Measurements from ENCODE around the gene SGF29. TPM values are rescaled to one million over a fixed set of nuclear protein-coding genes. Genes with fewer than 3 reads are reported as not detected.

Gene SGF29
- total and polyA plus RNA-seq, 2 experiments from 2014 or later: 10.0 to 17.6 TPM

GRCh38 chr16:28505489-28506137, 48.1 kb upstream of the SGF29 start (continued):
- TF ChIP-seq, protein P1, sequence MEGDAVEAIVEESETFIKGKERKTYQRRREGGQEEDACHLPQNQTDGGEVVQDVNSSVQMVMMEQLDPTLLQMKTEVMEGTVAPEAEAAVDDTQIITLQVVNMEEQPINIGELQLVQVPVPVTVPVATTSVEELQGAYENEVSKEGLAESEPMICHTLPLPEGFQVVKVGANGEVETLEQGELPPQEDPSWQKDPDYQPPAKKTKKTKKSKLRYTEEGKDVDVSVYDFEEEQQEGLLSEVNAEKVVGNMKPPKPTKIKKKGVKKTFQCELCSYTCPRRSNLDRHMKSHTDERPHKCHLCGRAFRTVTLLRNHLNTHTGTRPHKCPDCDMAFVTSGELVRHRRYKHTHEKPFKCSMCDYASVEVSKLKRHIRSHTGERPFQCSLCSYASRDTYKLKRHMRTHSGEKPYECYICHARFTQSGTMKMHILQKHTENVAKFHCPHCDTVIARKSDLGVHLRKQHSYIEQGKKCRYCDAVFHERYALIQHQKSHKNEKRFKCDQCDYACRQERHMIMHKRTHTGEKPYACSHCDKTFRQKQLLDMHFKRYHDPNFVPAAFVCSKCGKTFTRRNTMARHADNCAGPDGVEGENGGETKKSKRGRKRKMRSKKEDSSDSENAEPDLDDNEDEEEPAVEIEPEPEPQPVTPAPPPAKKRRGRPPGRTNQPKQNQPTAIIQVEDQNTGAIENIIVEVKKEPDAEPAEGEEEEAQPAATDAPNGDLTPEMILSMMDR (conservative IDR thresholded peaks at IDR 0.05; ENCODE audit: low read depth in 2 of 2): no peak
- TF ChIP-seq ZNF331 (CRISPR knock-in tag; IDR thresholded peaks at IDR 0.05; ENCODE audit: low read depth) (no peak), EZH2 (IDR thresholded peaks at IDR 0.05; ENCODE audit: low read depth, unreplicated experiment) (no peak)

GRCh38 chr16:28511031-28511430, 42.7 kb upstream of the SGF29 start:
- no peaks in the 10 kb centered on the region for H3K9me2 ChIP-seq (ENCODE audit: insufficient read depth)
- no peak overlapping the region for H3K4me3 ChIP-seq
- no peaks in the 10 kb centered on the region for H3K36me3 ChIP-seq (ENCODE audit: insufficient read depth)
- no peaks in the 10 kb centered on the region for H3K4me1 ChIP-seq (ENCODE audit: insufficient read depth)
- H3K4me2 ChIP-seq: no peak overlapping the region
- Mint-ChIP-seq H3K36me3 (ENCODE audit: low read depth) (no peaks in the 10 kb centered on the region), H3K4me3 (no peak overlapping the region), H3K9me3 (no peaks in the 10 kb centered on the region), H3K27me3 (ENCODE audit: insufficient read depth, low read depth, poor library complexity) (peaks cover 18% of the 10 kb centered on the region), H3K27ac (peak overlapping the region; percentile 40; the same call in 1 of the 2 replicates), H3K4me1 (no peaks in the 10 kb centered on the region)
- DNase-seq (ENCODE audit: low spot score) (no peak), ATAC-seq (no peak)
- TF ChIP-seq EZH2 (IDR thresholded peaks at IDR 0.05; ENCODE audit: low read depth, unreplicated experiment) (no peak), EZH2phosphoT487 (IDR thresholded peaks at IDR 0.05; ENCODE audit: unreplicated experiment) (no peak), STAT1 (IDR thresholded peaks at IDR 0.05; ENCODE audit: unreplicated experiment) (no peak), POLR2AphosphoS5 (IDR thresholded peaks at IDR 0.05; ENCODE audit: low read depth) (no peak), ZNF331 (CRISPR knock-in tag; IDR thresholded peaks at IDR 0.05; ENCODE audit: low read depth) (no peak), NANOG (IDR thresholded peaks at IDR 0.05; ENCODE audit: borderline replicate concordance) (no peak), JUNB (IDR thresholded peaks at IDR 0.05; ENCODE audit: unreplicated experiment) (no peak), CREB1 (CRISPR knock-in tag; IDR thresholded peaks at IDR 0.05; ENCODE audit: low read depth) (no peak)
- TF ChIP-seq, protein P1 (conservative IDR thresholded peaks at IDR 0.05; ENCODE audit: low read depth in 2 of 2): no peak
- TF ChIP-seq, protein P2, sequence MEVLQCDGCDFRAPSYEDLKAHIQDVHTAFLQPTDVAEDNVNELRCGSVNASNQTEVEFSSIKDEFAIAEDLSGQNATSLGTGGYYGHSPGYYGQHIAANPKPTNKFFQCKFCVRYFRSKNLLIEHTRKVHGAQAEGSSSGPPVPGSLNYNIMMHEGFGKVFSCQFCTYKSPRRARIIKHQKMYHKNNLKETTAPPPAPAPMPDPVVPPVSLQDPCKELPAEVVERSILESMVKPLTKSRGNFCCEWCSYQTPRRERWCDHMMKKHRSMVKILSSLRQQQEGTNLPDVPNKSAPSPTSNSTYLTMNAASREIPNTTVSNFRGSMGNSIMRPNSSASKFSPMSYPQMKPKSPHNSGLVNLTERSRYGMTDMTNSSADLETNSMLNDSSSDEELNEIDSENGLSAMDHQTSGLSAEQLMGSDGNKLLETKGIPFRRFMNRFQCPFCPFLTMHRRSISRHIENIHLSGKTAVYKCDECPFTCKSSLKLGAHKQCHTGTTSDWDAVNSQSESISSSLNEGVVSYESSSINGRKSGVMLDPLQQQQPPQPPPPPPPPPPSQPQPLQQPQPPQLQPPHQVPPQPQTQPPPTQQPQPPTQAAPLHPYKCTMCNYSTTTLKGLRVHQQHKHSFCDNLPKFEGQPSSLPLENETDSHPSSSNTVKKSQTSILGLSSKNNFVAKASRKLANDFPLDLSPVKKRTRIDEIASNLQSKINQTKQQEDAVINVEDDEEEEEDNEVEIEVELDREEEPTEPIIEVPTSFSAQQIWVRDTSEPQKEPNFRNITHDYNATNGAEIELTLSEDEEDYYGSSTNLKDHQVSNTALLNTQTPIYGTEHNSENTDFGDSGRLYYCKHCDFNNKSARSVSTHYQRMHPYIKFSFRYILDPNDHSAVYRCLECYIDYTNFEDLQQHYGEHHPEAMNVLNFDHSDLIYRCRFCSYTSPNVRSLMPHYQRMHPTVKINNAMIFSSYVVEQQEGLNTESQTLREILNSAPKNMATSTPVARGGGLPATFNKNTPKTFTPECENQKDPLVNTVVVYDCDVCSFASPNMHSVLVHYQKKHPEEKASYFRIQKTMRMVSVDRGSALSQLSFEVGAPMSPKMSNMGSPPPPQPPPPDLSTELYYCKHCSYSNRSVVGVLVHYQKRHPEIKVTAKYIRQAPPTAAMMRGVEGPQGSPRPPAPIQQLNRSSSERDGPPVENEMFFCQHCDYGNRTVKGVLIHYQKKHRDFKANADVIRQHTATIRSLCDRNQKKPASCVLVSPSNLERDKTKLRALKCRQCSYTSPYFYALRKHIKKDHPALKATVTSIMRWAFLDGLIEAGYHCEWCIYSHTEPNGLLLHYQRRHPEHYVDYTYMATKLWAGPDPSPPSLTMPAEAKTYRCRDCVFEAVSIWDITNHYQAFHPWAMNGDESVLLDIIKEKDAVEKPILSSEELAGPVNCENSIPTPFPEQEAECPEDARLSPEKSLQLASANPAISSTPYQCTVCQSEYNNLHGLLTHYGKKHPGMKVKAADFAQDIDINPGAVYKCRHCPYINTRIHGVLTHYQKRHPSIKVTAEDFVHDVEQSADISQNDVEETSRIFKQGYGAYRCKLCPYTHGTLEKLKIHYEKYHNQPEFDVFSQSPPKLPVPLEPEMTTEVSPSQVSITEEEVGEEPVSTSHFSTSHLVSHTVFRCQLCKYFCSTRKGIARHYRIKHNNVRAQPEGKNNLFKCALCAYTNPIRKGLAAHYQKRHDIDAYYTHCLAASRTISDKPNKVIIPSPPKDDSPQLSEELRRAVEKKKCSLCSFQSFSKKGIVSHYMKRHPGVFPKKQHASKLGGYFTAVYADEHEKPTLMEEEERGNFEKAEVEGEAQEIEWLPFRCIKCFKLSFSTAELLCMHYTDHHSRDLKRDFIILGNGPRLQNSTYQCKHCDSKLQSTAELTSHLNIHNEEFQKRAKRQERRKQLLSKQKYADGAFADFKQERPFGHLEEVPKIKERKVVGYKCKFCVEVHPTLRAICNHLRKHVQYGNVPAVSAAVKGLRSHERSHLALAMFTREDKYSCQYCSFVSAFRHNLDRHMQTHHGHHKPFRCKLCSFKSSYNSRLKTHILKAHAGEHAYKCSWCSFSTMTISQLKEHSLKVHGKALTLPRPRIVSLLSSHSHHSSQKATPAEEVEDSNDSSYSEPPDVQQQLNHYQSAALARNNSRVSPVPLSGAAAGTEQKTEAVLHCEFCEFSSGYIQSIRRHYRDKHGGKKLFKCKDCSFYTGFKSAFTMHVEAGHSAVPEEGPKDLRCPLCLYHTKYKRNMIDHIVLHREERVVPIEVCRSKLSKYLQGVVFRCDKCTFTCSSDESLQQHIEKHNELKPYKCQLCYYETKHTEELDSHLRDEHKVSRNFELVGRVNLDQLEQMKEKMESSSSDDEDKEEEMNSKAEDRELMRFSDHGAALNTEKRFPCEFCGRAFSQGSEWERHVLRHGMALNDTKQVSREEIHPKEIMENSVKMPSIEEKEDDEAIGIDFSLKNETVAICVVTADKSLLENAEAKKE (CRISPR knock-in tag; IDR thresholded peaks at IDR 0.05): no peak
- H3K27ac ChIP-seq (ENCODE audit: low read depth): no peak overlapping the region
- H4K20me1 ChIP-seq (replicated peaks; ENCODE audit: insufficient read depth): no peaks in the 10 kb centered on the region
- no peaks in the 10 kb centered on the region for H3K27me3 ChIP-seq (ENCODE audit: insufficient read depth)
- no peaks in the 10 kb centered on the region for H3K79me2 ChIP-seq (replicated peaks; ENCODE audit: insufficient read depth)
- no peak overlapping the region for H2AFZ ChIP-seq
- H3F3A ChIP-seq (replicated peaks; ENCODE audit: low read depth): no peaks in the 10 kb centered on the region

Data from GM23338 (cell line).